Colon (tissue), 2 donors: Measurements from ENCODE around the gene TCF7.

Source experiments
- FAIRE-seq: peaks from 2 replicates; lab custom pipeline; 2012; peaks lifted over from hg19 to GRCh38; lab: Jason Lieb, UNC
- donor health status: control.
- donor health status: control.

TCF7 gene

DNA sequence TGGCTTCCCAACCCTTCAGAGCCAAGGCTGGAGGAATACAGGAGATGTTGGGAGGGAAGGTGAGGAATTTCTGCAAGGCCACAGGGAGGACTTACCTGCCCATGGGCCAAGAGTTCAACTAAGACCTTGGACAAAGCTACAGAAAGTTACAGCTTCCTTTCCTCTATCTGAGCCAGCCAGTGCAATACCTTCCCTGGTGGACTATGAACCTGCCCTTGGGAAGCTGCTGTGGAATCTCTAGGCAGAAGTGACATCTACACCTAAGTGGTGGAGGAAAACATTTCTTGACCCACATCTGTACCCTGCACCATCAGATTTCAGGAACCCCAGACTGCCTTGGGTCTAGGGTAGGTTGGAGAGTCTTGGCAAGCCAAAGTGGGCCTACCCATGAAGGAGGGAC lies 69.0 kb downstream of the TCF7 start:
- FAIRE-seq = no peak

DNA sequence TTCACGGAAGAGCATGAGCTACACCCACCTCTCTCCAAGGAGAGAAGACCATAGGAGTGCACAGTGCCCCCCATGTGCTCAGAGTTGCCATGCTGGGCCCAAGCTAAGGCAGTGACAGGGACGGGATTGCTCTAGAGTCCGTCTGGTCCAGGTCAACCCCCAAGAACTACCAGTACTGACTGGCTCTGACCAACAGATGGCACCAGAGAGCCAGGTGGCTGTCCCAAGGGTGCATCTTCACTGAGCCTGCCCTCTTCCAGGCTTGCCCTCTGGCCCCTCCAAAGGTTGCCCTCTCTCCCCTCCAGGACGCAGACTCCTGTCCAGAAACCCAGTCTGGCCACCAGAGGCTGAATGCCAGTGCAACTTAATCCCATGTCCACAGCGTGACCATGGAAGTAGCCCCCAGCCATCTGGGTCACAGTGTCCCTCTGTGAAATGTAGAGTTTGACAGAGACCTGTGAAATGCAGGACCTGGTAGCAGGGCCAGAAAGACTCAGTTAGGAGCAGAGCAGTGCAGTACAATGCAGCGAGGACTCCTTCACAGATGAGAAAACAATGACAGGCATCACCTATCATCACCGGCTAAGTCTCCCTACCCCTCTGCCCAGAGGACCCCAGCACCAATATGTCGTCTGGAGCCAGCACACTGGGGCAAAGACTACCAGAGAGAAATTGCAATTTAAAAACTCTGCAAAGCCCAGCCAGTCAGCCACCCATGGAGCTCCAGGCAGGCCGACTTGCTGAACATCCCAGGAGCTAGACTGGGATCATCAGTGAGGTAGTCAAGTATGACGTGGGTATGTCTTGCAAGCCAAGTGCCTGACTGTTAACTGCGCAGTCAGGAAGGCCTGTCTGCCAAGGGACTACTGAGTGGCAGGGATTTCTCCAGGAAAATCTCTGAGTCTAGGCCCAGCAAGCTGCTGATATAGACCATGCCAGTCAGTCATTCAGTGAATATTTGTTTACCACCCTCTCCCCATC lies 70.0 kb downstream of the TCF7 start:
- FAIRE-seq = no peak

DNA sequence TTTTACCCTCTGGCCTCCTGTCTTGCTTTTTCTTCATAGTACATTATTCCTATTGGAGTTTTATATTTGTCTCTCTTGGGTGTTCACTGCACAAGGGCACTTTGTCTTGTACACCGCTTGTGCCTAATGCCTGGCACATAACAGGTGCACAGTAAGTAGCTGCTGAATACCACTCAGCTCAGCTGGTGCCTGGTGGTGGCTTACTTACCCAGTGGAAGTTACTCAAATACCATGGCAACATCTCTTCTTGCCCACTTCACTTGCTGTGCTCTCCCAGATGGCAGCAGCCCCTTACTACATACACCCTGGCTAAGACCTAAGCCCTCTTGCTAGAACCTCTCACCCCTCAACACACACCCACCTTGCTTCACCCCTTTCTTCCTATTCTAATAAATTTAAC lies 73.6 kb downstream of the TCF7 start:
- FAIRE-seq = no peak

DNA sequence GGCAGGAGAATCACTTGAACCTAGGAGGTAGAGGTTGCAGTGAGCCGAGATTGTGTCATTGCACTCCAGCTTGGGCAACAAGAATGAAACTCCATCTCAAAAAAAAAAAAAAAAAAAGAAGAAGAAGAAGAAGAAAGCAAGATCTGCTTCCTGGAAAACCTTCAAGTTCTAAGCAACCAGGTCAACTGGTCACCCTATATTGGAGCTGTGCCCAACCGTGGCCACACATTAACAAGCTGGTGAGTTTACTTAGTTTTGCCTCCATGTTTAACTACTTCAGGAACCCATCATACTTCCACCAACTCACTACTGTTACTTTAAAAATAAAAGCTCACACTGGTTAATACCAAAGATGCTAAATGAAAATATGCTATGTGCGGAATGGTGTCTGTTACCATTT lies 74.5 kb downstream of the TCF7 start:
- no peak for FAIRE-seq

DNA sequence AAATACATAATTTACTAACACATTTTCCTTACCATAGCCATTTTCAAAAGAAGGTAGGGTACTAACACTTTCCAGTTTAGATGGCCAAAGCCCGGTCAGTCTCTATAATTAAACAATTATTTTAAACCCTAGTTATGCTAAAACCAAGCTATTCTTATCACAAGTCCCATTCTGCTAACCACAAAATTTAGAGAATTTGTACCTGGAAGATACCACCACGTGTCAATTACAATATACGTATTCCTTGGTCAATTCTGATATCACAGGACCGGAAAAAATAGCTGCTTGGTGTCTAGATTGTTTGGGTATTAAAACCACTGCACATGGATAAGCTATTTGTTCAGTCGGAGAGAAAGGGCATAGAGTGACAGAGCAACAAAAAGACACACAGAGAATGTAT lies 81.2 kb downstream of the TCF7 start:
- no peak for FAIRE-seq
